HG03565 (cell line): ENCODE measurements around the gene NUP214.
"Not testable (repeated sequence)": the region's sequence is repeated elsewhere in the genome, so short reads cannot be mapped to it uniquely, and the experiment has no call there.

Experiments used
- ATAC-seq: cut with Tn5 transposase; IDR thresholded peaks from one replicate; pipeline ENCODE4 v1.9.1; 2021; ENCODE audit warnings: mild to moderate bottlenecking, moderate library complexity; ENCODE audit not compliant: unreplicated experiment

Gene NUP214

GRCh38 chr9:131096269-131097125, 28.9 kb upstream of the NUP214 start, which contains the start of gene AIF1L:
Gene AIF1L, plus strand, starts transcription at chr9:131096531. Its CDS starts 99 bp downstream, at chr9:131096630.
- no peak for ATAC-seq

GRCh38 chr9:131097126-131097947, 28.0 kb upstream of the NUP214 start:
- no peak for ATAC-seq

GRCh38 chr9:131097948-131098278, 27.5 kb upstream of the NUP214 start:
- no peak for ATAC-seq

GRCh38 chr9:131098391-131099101, 26.8 kb upstream of the NUP214 start:
- no peak for ATAC-seq

- no peak for ATAC-seq
Observed at GRCh38 chr9:131099102-131099606, 26.2 kb upstream of the NUP214 start.

GRCh38 chr9:131099845-131100244, 25.5 kb upstream of the NUP214 start:
- ATAC-seq, result not testable (repeated sequence)

- no peak for ATAC-seq
Observed at GRCh38 chr9:131100445-131100844, 24.9 kb upstream of the NUP214 start.

- ATAC-seq, result no peak
Observed at GRCh38 chr9:131101207-131101964, 24.0 kb upstream of the NUP214 start.

- no peak for ATAC-seq
Observed at GRCh38 chr9:131103024-131103423, 22.4 kb upstream of the NUP214 start.

- no peak for ATAC-seq
Observed at GRCh38 chr9:131103535-131103934, 21.9 kb upstream of the NUP214 start.

GRCh38 chr9:131104016-131104740, 21.2 kb upstream of the NUP214 start:
- no peak for ATAC-seq

- ATAC-seq, result no peak
Observed at GRCh38 chr9:131105952-131106351, 19.4 kb upstream of the NUP214 start.

- ATAC-seq, result no peak
Observed at GRCh38 chr9:131107760-131108159, 17.6 kb upstream of the NUP214 start.

GRCh38 chr9:131111186-131111853, 14.1 kb upstream of the NUP214 start:
- no peak for ATAC-seq

- no peak for ATAC-seq
Observed at GRCh38 chr9:131111854-131112311, 13.5 kb upstream of the NUP214 start.

- ATAC-seq, result no peak
Observed at GRCh38 chr9:131112374-131113154, 12.8 kb upstream of the NUP214 start.

- no peak for ATAC-seq
Observed at GRCh38 chr9:131113655-131114054, 11.7 kb upstream of the NUP214 start.

GRCh38 chr9:131114084-131114535, 11.3 kb upstream of the NUP214 start:
- no peak for ATAC-seq
